Measurements from ENCODE around the gene KATNAL1. TPM values are rescaled to one million over a fixed set of nuclear protein-coding genes. Genes with fewer than 3 reads are reported as not detected.
"Not testable (repeated sequence)": the region's sequence is repeated elsewhere in the genome, so short reads cannot be mapped to it uniquely, and the experiment has no call there.

Gene KATNAL1
- polyA plus RNA-seq, 4 donors, result 0.22 to 3.0 (median 1.5) TPM

- Histone ChIP-seq H3K4me3 (ENCODE audit: low read depth in 1 of 3, low read length in 3 of 3) (no peak overlapping the region), H3K36me3 (ENCODE audit: control insufficient read depth in 3 of 3, insufficient read depth in 2 of 3, low read depth in 1 of 3, low read length in 3 of 3) (no peaks in the 10 kb centered on the region), H3K9me3 (ENCODE audit: control insufficient read depth in 2 of 2, insufficient read depth in 1 of 2, low read depth in 1 of 2, low read length in 1 of 2) (no peaks in the 10 kb centered on the region), H3K27ac (ENCODE audit: low read depth in 1 of 3, low read length in 2 of 3) (no peak overlapping the region), H3K4me1 (ENCODE audit: control insufficient read depth in 3 of 3, insufficient read depth in 2 of 3, low read depth in 1 of 3, low read length in 2 of 3) (peaks cover 0 to 9% (median 0%) of the 10 kb centered on the region in 3 donors), H3K27me3 (ENCODE audit: control insufficient read depth in 3 of 3, insufficient read depth in 3 of 3, low read length in 3 of 3) (no peaks in the 10 kb centered on the region)
- DNase-seq, result no peak
- no peak for FAIRE-seq
- WGBS, 3 donors, result 90 to 94% (median 92%) methylated on average over 2 of the region's 2 CpGs
These were observed 12.2 kb downstream of the KATNAL1 start for GRCh38 chr13:30295116-30295515.

DNA sequence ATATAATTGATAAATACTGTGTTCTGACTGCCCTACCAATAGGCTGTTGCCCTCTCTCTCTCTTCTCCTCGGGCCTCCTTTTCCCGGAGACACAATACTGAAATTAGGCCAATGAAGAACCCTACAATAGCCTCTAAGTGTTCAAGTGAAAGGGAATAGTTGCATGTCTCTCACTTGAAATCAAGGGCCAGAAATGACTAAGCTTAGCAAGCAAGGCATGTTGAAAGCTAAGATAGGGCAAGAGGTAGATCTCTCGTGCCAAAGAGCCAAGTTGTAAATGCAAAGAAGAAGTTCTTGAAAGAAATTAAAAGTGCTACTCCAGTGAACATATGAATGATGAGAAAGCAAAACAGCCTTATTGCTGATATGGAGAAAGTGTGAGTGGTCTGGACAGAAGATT, 13.3 kb downstream of the KATNAL1 start:
- no peak for FAIRE-seq

GRCh38 chr13:30292325-30292724, 15.0 kb downstream of the KATNAL1 start:
- H3K9me3 ChIP-seq (ENCODE audit: control insufficient read depth in 2 of 2, insufficient read depth in 1 of 2, low read depth in 1 of 2, low read length in 1 of 2), result no peaks in the 10 kb centered on the region
- H3K4me1 ChIP-seq (ENCODE audit: control insufficient read depth in 3 of 3, insufficient read depth in 2 of 3, low read depth in 1 of 3, low read length in 2 of 3), result peaks cover 0 to 9% (median 0%) of the 10 kb centered on the region in 3 donors
- DNase-seq (peak; percentile 58 to 72), FAIRE-seq (no peak)
- no peaks in the 10 kb centered on the region for H3K36me3 ChIP-seq (ENCODE audit: control insufficient read depth in 3 of 3, insufficient read depth in 2 of 3, low read depth in 1 of 3, low read length in 3 of 3)
- H3K4me3 ChIP-seq (ENCODE audit: low read depth in 1 of 3, low read length in 3 of 3), result no peak overlapping the region
- H3K27ac ChIP-seq (ENCODE audit: low read depth in 1 of 3, low read length in 2 of 3), result peak overlapping the region in 1 of 3 donors; percentile 31
- H3K27me3 ChIP-seq (ENCODE audit: control insufficient read depth in 3 of 3, insufficient read depth in 3 of 3, low read length in 3 of 3), result no peaks in the 10 kb centered on the region

More for the DNA sequence above, 13.3 kb downstream of the KATNAL1 start:
- Histone ChIP-seq H3K36me3 (ENCODE audit: control insufficient read depth in 3 of 3, insufficient read depth in 2 of 3, low read depth in 1 of 3, low read length in 3 of 3) (no peaks in the 10 kb centered on the region), H3K27me3 (ENCODE audit: control insufficient read depth in 3 of 3, insufficient read depth in 3 of 3, low read length in 3 of 3) (no peaks in the 10 kb centered on the region), H3K4me3 (ENCODE audit: low read depth in 1 of 3, low read length in 3 of 3) (no peak overlapping the region), H3K27ac (ENCODE audit: low read depth in 1 of 3, low read length in 2 of 3) (no peak overlapping the region), H3K4me1 (ENCODE audit: control insufficient read depth in 3 of 3, insufficient read depth in 2 of 3, low read depth in 1 of 3, low read length in 2 of 3) (peaks cover 0 to 9% (median 0%) of the 10 kb centered on the region in 3 donors), H3K9me3 (ENCODE audit: control insufficient read depth in 2 of 2, insufficient read depth in 1 of 2, low read depth in 1 of 2, low read length in 1 of 2) (no peaks in the 10 kb centered on the region)
- no peak for DNase-seq
- 77 to 91% (median 86%) methylated on average over 3 of the region's 3 CpGs for WGBS, 3 donors

GRCh38 chr13:30290812-30291436, 16.4 kb downstream of the KATNAL1 start:
- Histone ChIP-seq H3K4me3 (ENCODE audit: low read depth in 1 of 3, low read length in 3 of 3) (no peak overlapping the region), H3K36me3 (ENCODE audit: control insufficient read depth in 3 of 3, insufficient read depth in 2 of 3, low read depth in 1 of 3, low read length in 3 of 3) (no peaks in the 10 kb centered on the region), H3K27ac (ENCODE audit: low read depth in 1 of 3, low read length in 2 of 3) (no peak overlapping the region), H3K9me3 (ENCODE audit: control insufficient read depth in 2 of 2, insufficient read depth in 1 of 2, low read depth in 1 of 2, low read length in 1 of 2) (no peaks in the 10 kb centered on the region), H3K27me3 (ENCODE audit: control insufficient read depth in 3 of 3, insufficient read depth in 3 of 3, low read length in 3 of 3) (no peaks in the 10 kb centered on the region), H3K4me1 (ENCODE audit: control insufficient read depth in 3 of 3, insufficient read depth in 2 of 3, low read depth in 1 of 3, low read length in 2 of 3) (peaks cover 0 to 7% (median 0%) of the 10 kb centered on the region in 3 donors)
- DNase-seq (no peak), FAIRE-seq (no peak)
- WGBS, 3 donors, result 88 to 96% (median 88%) methylated on average over 4 of the region's 4 CpGs

DNA sequence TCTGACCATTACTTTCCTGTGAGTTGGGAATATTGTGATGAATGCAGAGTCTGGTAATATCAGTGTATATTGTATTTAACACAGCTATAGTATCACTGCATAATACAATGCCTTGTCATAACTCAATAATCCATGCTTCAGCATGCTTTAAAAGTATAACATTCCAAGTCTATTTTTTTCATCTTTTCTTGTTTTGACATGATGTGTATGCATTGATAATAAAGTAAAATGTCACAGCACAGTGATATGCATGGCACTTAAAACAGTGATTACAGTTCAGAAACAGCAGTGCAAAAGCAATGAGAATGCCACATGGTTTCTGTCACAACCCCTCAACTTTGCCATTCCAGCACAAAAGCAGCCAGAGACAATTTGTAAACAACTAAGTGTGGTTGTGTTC, 17.8 kb downstream of the KATNAL1 start:
- FAIRE-seq, result no peak
- Histone ChIP-seq H3K4me3 (ENCODE audit: low read depth in 1 of 3, low read length in 3 of 3) (no peak overlapping the region), H3K36me3 (ENCODE audit: control insufficient read depth in 3 of 3, insufficient read depth in 2 of 3, low read depth in 1 of 3, low read length in 3 of 3) (no peaks in the 10 kb centered on the region), H3K4me1 (ENCODE audit: control insufficient read depth in 3 of 3, insufficient read depth in 2 of 3, low read depth in 1 of 3, low read length in 2 of 3) (peaks cover 0 to 7% (median 0%) of the 10 kb centered on the region in 3 donors), H3K9me3 (ENCODE audit: control insufficient read depth in 2 of 2, insufficient read depth in 1 of 2, low read depth in 1 of 2, low read length in 1 of 2) (no peaks in the 10 kb centered on the region), H3K27me3 (ENCODE audit: control insufficient read depth in 3 of 3, insufficient read depth in 3 of 3, low read length in 3 of 3) (no peaks in the 10 kb centered on the region), H3K27ac (ENCODE audit: low read depth in 1 of 3, low read length in 2 of 3) (no peak overlapping the region)
- no peak for DNase-seq

DNA sequence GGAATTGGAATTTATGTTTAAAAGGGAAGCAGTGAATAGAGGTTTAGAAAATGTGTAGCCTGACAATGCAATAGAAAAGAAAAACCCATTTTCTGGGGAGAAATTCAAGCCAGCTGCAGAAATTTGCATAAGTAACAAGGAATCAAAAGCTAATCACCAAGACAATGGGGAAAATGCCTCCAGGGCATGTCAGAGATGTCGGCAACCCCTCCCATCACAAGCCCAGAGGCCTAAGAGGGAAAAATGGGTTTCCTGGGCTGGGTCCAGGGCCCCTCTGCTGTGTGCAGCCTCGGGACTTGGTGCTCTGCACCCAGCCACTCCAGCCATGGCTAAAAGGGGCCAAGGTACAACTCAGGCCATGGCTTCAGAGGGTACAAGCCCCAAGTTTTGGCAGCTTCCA, 21.3 kb downstream of the KATNAL1 start:
- DNase-seq; H3K4me3 ChIP-seq (ENCODE audit: low read depth in 1 of 3, low read length in 3 of 3); FAIRE-seq; H3K27me3 ChIP-seq (ENCODE audit: control insufficient read depth in 3 of 3, insufficient read depth in 3 of 3, low read length in 3 of 3); H3K36me3 ChIP-seq (ENCODE audit: control insufficient read depth in 3 of 3, insufficient read depth in 2 of 3, low read depth in 1 of 3, low read length in 3 of 3); H3K27ac ChIP-seq (ENCODE audit: low read depth in 1 of 3, low read length in 2 of 3); H3K9me3 ChIP-seq (ENCODE audit: control insufficient read depth in 2 of 2, insufficient read depth in 1 of 2, low read depth in 1 of 2, low read length in 1 of 2); H3K4me1 ChIP-seq (ENCODE audit: control insufficient read depth in 3 of 3, insufficient read depth in 2 of 3, low read depth in 1 of 3, low read length in 2 of 3): not testable (repeated sequence)
- WGBS, 3 donors, result 79 to 91% (median 88%) methylated on average over 2 of the region's 2 CpGs

DNA sequence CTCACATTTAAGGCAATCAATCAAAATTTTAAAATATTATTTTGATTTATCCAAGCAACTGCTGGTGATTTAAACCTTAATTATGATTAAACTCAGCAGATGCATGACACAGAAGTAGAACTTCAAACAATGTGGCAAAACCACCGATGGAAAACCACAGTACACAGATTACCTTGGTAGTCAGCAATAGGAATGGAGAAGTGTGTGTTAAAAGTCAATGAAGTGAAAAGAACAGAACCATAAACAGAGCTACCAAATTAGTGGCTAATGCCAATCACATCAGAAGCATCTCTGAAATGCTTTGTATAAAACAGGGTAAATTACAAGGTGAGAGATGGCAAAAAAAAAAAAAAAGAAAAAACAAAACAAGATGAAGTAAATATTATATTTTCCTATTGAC, 31.2 kb downstream of the KATNAL1 start:
- no peaks in the 10 kb centered on the region for H3K27me3 ChIP-seq (ENCODE audit: control insufficient read depth in 3 of 3, insufficient read depth in 3 of 3, low read length in 3 of 3)
- 67 to 96% (median 79%) methylated on average over 1 of the region's 1 CpG for WGBS, 3 donors

GRCh38 chr13:30274083-30274482, 33.3 kb downstream of the KATNAL1 start:
- H3K27me3 ChIP-seq (ENCODE audit: control insufficient read depth in 3 of 3, insufficient read depth in 3 of 3, low read length in 3 of 3), result no peaks in the 10 kb centered on the region
- FAIRE-seq (no peak), DNase-seq (no peak)
- H3K4me3 ChIP-seq (ENCODE audit: low read depth in 1 of 3, low read length in 3 of 3), result no peak overlapping the region
- no peaks in the 10 kb centered on the region for H3K36me3 ChIP-seq (ENCODE audit: control insufficient read depth in 3 of 3, insufficient read depth in 2 of 3, low read depth in 1 of 3, low read length in 3 of 3)
- H3K27ac ChIP-seq (ENCODE audit: low read depth in 1 of 3, low read length in 2 of 3), result no peak overlapping the region
- no peaks in the 10 kb centered on the region for H3K4me1 ChIP-seq (ENCODE audit: control insufficient read depth in 3 of 3, insufficient read depth in 2 of 3, low read depth in 1 of 3, low read length in 2 of 3)
- peaks cover 0 to 4% of the 10 kb centered on the region in 2 donors for H3K9me3 ChIP-seq (ENCODE audit: control insufficient read depth in 2 of 2, insufficient read depth in 1 of 2, low read depth in 1 of 2, low read length in 1 of 2)

More for the DNA sequence above, 31.2 kb downstream of the KATNAL1 start:
- H3K9me3 ChIP-seq (ENCODE audit: control insufficient read depth in 2 of 2, insufficient read depth in 1 of 2, low read depth in 1 of 2, low read length in 1 of 2), result peaks cover 0 to 4% of the 10 kb centered on the region in 2 donors
- H3K4me1 ChIP-seq (ENCODE audit: control insufficient read depth in 3 of 3, insufficient read depth in 2 of 3, low read depth in 1 of 3, low read length in 2 of 3), result no peaks in the 10 kb centered on the region
- H3K36me3 ChIP-seq (ENCODE audit: control insufficient read depth in 3 of 3, insufficient read depth in 2 of 3, low read depth in 1 of 3, low read length in 3 of 3), result no peaks in the 10 kb centered on the region
- DNase-seq (no peak), FAIRE-seq (no peak)
- no peak overlapping the region for H3K27ac ChIP-seq (ENCODE audit: low read depth in 1 of 3, low read length in 2 of 3)
- H3K4me3 ChIP-seq (ENCODE audit: low read depth in 1 of 3, low read length in 3 of 3), result no peak overlapping the region

GRCh38 chr13:30270035-30270434, 37.3 kb downstream of the KATNAL1 start:
- H3K9me3 ChIP-seq (ENCODE audit: control insufficient read depth in 2 of 2, insufficient read depth in 1 of 2, low read depth in 1 of 2, low read length in 1 of 2); FAIRE-seq; H3K4me1 ChIP-seq (ENCODE audit: control insufficient read depth in 3 of 3, insufficient read depth in 2 of 3, low read depth in 1 of 3, low read length in 2 of 3); H3K27me3 ChIP-seq (ENCODE audit: control insufficient read depth in 3 of 3, insufficient read depth in 3 of 3, low read length in 3 of 3); H3K4me3 ChIP-seq (ENCODE audit: low read depth in 1 of 3, low read length in 3 of 3); DNase-seq; H3K36me3 ChIP-seq (ENCODE audit: control insufficient read depth in 3 of 3, insufficient read depth in 2 of 3, low read depth in 1 of 3, low read length in 3 of 3); H3K27ac ChIP-seq (ENCODE audit: low read depth in 1 of 3, low read length in 2 of 3): not testable (repeated sequence)
- WGBS, 3 donors, result 96 to 97% (median 97%) methylated on average over 9 to 22 of the region's 31 CpGs
